ENCODE data around the gene NYAP1.
"Not testable (repeated sequence)": the region's sequence is repeated elsewhere in the genome, so short reads cannot be mapped to it uniquely, and the experiment has no call there.

GRCh38 chr7:100438731-100439130, 45.0 kb upstream of the NYAP1 start:
- not testable (repeated sequence) for TF ChIP-seq CTCF, POLR2A (IDR thresholded peaks at IDR 0.05)

Measured in lower leg skin (tissue), 3 donors.